ENCODE data around the gene METTL17.

METTL17 gene

DNA sequence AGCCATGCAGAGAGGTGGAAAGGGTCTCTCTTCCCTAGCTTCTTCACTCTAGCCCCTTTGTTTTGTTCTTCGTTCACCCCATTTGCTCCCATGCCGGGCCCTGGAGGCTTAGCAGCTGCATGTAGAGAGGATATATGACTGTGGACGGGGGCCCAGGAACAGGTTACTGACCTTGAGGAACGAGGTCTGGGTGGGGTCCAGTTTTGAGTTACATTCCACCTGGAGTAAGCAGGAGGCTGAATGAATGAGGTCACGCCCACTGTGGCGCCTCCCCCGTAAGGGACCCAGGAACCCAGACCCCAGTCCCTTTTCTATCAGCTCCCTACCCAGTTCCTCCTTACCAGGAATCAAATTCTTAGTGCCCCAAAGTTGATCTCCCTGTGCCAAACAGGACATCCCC is 28.5 kb downstream of the METTL17 start:
- Histone ChIP-seq H3K27ac (ENCODE audit: low read length) (no peak overlapping the region), H3K4me3 (ENCODE audit: low read length) (no peak overlapping the region), H3K27me3 (ENCODE audit: insufficient read depth, low read length) (peaks cover 16% of the 10 kb centered on the region), H3K4me1 (ENCODE audit: insufficient read depth, low read length) (peaks cover 5% of the 10 kb centered on the region; the same call in 1 of the 2 replicates), H3K9ac (ENCODE audit: low read depth, low read length) (no peak overlapping the region), H3K9me3 (ENCODE audit: insufficient read depth, low read depth, low read length) (no peaks in the 10 kb centered on the region), H3K36me3 (ENCODE audit: insufficient read depth, low read depth, low read length) (peaks cover 5% of the 10 kb centered on the region; the same call in 1 of the 2 replicates)

DNA sequence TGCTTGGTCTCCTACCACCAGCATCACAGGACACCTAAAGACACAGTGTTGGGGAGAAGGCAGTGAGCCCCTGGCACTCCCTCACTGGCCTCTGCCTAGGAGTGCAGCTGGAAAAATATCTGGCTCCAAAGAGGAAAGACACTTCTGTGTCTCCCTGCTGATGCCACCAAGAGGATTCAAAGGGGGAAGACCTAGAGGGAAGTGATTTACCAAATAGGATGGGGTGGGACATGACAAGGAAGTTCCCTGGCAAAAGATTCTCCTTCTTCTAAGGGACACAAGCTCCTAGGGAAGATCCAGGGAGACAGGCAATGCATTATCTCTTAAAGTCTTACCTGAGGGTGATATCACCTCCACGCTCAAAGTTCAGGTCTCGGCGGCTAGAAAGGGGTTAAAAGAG is 29.0 kb downstream of the METTL17 start:
- H3K36me3 ChIP-seq (ENCODE audit: insufficient read depth, low read depth, low read length) = peaks cover 5% of the 10 kb centered on the region; the same call in 1 of the 2 replicates
- H3K9me3 ChIP-seq (ENCODE audit: insufficient read depth, low read depth, low read length) = no peaks in the 10 kb centered on the region
- no peak overlapping the region for H3K27ac ChIP-seq (ENCODE audit: low read length)
- H3K4me1 ChIP-seq (ENCODE audit: insufficient read depth, low read length) = peaks cover 7% of the 10 kb centered on the region; the same call in 1 of the 2 replicates
- H3K4me3 ChIP-seq (ENCODE audit: low read length) = no peak overlapping the region
- peaks cover 21% of the 10 kb centered on the region for H3K27me3 ChIP-seq (ENCODE audit: insufficient read depth, low read length)
- no peak overlapping the region for H3K9ac ChIP-seq (ENCODE audit: low read depth, low read length)

DNA sequence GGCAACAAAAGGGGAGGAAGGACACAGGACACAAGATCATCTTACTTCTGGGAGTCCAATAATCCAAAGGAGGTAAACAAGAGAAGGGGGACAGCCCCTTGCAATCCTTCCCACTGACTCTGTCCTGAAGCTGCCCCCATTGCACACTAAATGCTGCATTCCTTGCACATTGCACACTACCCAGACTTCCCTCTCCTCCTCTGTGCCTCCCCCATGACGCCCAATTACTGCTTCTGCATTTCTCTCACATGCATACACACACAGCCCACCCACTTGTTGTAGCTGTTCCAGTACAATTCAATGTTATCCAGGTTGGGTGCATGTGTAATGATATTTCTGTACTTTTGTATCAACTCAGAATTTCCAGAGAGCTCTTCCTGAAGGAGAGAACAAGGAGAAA is 29.6 kb downstream of the METTL17 start:
- Histone ChIP-seq H3K4me1 (ENCODE audit: insufficient read depth, low read length) (peaks cover 13% of the 10 kb centered on the region; the same call in 1 of the 2 replicates), H3K4me3 (ENCODE audit: low read length) (no peak overlapping the region), H3K36me3 (ENCODE audit: insufficient read depth, low read depth, low read length) (peaks cover 5% of the 10 kb centered on the region; the same call in 1 of the 2 replicates), H3K27me3 (ENCODE audit: insufficient read depth, low read length) (peaks cover 27% of the 10 kb centered on the region), H3K27ac (ENCODE audit: low read length) (no peak overlapping the region), H3K9ac (ENCODE audit: low read depth, low read length) (no peak overlapping the region), H3K9me3 (ENCODE audit: insufficient read depth, low read depth, low read length) (no peaks in the 10 kb centered on the region)

- H3K27ac ChIP-seq (ENCODE audit: low read length) = no peak overlapping the region
These were observed 31.3 kb downstream of the METTL17 start for GRCh38 chr14:21020977-21021545.

DNA sequence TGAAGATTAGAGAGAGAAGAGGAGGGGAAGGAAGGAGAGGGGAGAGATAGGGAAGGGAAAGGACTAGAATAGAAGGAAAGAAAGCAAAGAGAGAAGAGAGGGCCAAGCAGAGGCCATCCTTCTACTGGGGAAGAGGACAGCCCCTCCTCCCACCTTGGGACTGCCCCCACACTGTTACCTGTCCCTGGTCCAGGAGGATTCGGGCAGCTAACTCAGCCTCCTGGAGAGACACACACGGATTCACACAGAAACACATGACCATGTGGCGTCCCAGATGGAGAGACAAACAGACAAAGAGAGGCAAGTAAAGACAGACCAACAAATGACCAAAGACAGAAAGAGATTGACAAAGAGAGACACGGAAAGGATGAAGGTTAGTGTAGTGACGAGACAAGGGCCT is 32.9 kb downstream of the METTL17 start:
- Histone ChIP-seq H3K27me3 (ENCODE audit: insufficient read depth, low read length) (peaks cover 42% of the 10 kb centered on the region), H3K9me3 (ENCODE audit: insufficient read depth, low read depth, low read length) (no peaks in the 10 kb centered on the region), H3K4me3 (ENCODE audit: low read length) (no peak overlapping the region), H3K36me3 (ENCODE audit: insufficient read depth, low read depth, low read length) (peaks cover 5% of the 10 kb centered on the region; the same call in 1 of the 2 replicates), H3K27ac (ENCODE audit: low read length) (no peak overlapping the region), H3K4me1 (ENCODE audit: insufficient read depth, low read length) (peaks cover 18% of the 10 kb centered on the region; the same call in 1 of the 2 replicates), H3K9ac (ENCODE audit: low read depth, low read length) (no peak overlapping the region)

More at GRCh38 chr14:21020977-21021545, 31.3 kb downstream of the METTL17 start:
- H3K9ac ChIP-seq (ENCODE audit: low read depth, low read length) = no peak overlapping the region
- peaks cover 11% of the 10 kb centered on the region; the same call in 1 of the 2 replicates for H3K4me1 ChIP-seq (ENCODE audit: insufficient read depth, low read length)
- peaks cover 5% of the 10 kb centered on the region; the same call in 1 of the 2 replicates for H3K36me3 ChIP-seq (ENCODE audit: insufficient read depth, low read depth, low read length)
- H3K9me3 ChIP-seq (ENCODE audit: insufficient read depth, low read depth, low read length) = no peaks in the 10 kb centered on the region
- peaks cover 32% of the 10 kb centered on the region for H3K27me3 ChIP-seq (ENCODE audit: insufficient read depth, low read length)
- no peak overlapping the region for H3K4me3 ChIP-seq (ENCODE audit: low read length)

DNA sequence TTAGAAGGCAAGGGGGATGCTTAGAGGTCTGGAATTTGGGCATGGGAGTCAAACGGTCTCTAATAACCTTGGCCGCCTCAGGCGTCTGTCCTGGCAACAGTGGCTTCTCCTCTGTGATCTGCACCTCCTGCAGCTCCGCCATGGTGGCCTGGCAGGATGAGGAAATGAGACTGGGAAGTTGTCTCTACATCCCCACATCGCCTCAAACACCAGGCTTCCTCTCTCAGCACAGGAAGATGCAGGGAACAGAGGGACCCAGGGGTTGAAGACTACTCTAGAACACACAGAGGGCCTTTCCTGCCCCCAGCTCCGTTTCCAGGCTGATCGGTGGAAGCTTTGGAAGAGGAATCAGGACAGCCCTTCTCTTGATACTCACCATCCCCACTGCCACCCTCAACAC is 33.4 kb downstream of the METTL17 start:
- Histone ChIP-seq H3K4me3 (ENCODE audit: low read length) (no peak overlapping the region), H3K27me3 (ENCODE audit: insufficient read depth, low read length) (peaks cover 42% of the 10 kb centered on the region), H3K9ac (ENCODE audit: low read depth, low read length) (no peak overlapping the region), H3K4me1 (ENCODE audit: insufficient read depth, low read length) (peaks cover 18% of the 10 kb centered on the region; the same call in 1 of the 2 replicates), H3K36me3 (ENCODE audit: insufficient read depth, low read depth, low read length) (peaks cover 5% of the 10 kb centered on the region; the same call in 1 of the 2 replicates), H3K9me3 (ENCODE audit: insufficient read depth, low read depth, low read length) (no peaks in the 10 kb centered on the region), H3K27ac (ENCODE audit: low read length) (no peak overlapping the region)

DNA sequence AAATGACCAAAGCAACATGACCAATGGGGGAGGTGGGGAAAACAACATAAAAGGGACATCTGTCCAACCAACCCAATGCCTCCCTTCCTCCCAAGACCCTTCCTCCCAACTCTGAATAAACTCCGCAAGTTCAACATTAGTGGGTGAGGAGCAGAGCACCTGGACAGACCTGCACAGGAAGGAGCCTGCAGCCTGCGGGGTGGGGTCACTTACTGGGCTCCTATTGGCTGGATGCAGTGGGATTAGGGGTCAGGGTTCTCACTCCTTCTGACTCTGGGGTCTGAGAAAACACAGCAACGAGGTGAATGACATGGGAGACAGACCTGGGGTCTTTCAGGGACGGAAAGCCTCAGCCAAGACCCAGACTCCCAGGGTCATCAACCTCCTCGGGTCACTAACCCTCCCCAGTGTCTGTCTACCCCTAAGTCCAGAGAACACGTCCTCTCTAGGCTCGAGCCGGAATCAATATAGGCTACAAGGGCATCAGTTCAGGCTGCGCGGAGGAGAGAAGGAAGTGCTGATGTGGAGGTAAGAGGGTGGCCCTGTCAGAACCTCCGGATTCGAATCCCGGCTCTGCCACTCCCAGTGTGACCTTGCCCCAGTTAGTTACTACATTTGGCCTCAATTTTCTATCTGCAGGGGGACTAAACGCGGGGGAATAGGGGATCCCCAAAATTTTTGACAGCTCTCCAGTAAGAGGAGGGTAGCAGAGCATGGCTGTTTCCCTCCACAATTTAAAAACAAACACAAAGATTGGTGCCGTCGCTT is 34.2 kb downstream of the METTL17 start:
- Histone ChIP-seq H3K4me1 (ENCODE audit: insufficient read depth, low read length) (peaks cover 18% of the 10 kb centered on the region; the same call in 1 of the 2 replicates), H3K9ac (ENCODE audit: low read depth, low read length) (peak overlapping the region; percentile 77; the same call in 1 of the 2 replicates), H3K27ac (ENCODE audit: low read length) (no peak overlapping the region), H3K9me3 (ENCODE audit: insufficient read depth, low read depth, low read length) (no peaks in the 10 kb centered on the region), H3K4me3 (ENCODE audit: low read length) (peak overlapping the region; percentile 88), H3K36me3 (ENCODE audit: insufficient read depth, low read depth, low read length) (peaks cover 5% of the 10 kb centered on the region; the same call in 1 of the 2 replicates), H3K27me3 (ENCODE audit: insufficient read depth, low read length) (peaks cover 42% of the 10 kb centered on the region)

DNA sequence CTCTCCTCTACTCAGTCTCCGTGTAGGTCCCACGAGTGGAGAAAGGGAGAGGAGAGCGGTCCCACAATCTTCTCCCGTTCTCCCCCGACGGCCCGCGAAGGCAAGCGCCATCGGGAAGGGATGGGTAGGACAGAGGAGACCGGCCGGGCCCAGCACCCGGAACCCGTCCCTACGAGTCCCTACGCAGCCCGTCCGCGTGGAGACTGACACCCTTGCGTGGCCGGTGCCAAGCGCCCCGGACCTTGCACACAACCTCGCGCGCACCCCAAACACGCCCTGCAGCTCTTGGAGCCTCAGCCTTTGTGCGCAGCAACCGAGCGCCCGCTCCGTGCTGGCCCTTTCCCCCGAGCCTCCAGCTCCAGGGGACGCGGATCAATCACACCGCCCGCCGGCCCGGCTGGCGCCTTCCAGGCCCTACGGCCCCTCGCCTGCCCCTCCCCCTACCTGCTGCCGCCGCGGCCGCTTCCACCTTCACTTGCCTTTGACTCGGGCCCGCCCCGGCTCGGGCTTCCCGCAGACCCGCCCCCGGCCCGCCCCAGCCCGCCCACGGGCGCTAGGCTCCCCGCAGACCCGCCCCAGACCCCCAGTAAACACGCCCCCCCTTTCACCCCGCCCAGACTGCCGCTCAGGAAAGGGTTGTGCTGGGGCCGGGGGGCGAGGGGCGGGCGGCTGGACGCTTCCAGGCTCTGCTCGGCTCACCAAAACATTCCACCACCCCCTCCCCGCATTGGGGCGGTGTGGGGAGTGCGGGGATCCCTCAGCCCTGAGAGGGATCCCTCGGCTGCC is 35.0 kb downstream of the METTL17 start, which contains the start of gene NDRG2:
TSS of gene NDRG2 (minus strand) at position 477 of the 786 bp plus-strand sequence. CDS start 1,746 bp downstream, outside the sequence.
- H3K4me1 ChIP-seq (ENCODE audit: insufficient read depth, low read length) = peaks cover 18% of the 10 kb centered on the region; the same call in 1 of the 2 replicates
- H3K9me3 ChIP-seq (ENCODE audit: insufficient read depth, low read depth, low read length) = no peaks in the 10 kb centered on the region

GRCh38 chr14:21025371-21026273 is 35.8 kb downstream of the METTL17 start:
- peak overlapping the region; percentile 86 for H3K4me3 ChIP-seq (ENCODE audit: low read length)
- H3K27ac ChIP-seq (ENCODE audit: low read length) = no peak overlapping the region
- H3K9me3 ChIP-seq (ENCODE audit: insufficient read depth, low read depth, low read length) = no peaks in the 10 kb centered on the region
- H3K27me3 ChIP-seq (ENCODE audit: insufficient read depth, low read length) = peaks cover 42% of the 10 kb centered on the region
- 0 out of 2 replicates have a peak, but pooled peaks cover 2% of the 10 kb centered on the region for H3K36me3 ChIP-seq (ENCODE audit: insufficient read depth, low read depth, low read length)
- H3K9ac ChIP-seq (ENCODE audit: low read depth, low read length) = peak overlapping the region; percentile 76; the same call in 1 of the 2 replicates
- H3K4me1 ChIP-seq (ENCODE audit: insufficient read depth, low read length) = peaks cover 18% of the 10 kb centered on the region; the same call in 1 of the 2 replicates

More for the DNA sequence above, 35.0 kb downstream of the METTL17 start, which contains the start of gene NDRG2:
- H3K4me3 ChIP-seq (ENCODE audit: low read length) = peak within 1 kb of the TSS; percentile 88
- no peak within 1 kb of the TSS for H3K27ac ChIP-seq (ENCODE audit: low read length)
- H3K36me3 ChIP-seq (ENCODE audit: insufficient read depth, low read depth, low read length) = 0 out of 2 replicates have a peak, but pooled peaks cover 5% of the 10 kb centered on the region
- H3K27me3 ChIP-seq (ENCODE audit: insufficient read depth, low read length) = peaks cover 42% of the 10 kb centered on the region
- peak within 1 kb of the TSS; percentile 77; the same call in 1 of the 2 replicates for H3K9ac ChIP-seq (ENCODE audit: low read depth, low read length)

DNA sequence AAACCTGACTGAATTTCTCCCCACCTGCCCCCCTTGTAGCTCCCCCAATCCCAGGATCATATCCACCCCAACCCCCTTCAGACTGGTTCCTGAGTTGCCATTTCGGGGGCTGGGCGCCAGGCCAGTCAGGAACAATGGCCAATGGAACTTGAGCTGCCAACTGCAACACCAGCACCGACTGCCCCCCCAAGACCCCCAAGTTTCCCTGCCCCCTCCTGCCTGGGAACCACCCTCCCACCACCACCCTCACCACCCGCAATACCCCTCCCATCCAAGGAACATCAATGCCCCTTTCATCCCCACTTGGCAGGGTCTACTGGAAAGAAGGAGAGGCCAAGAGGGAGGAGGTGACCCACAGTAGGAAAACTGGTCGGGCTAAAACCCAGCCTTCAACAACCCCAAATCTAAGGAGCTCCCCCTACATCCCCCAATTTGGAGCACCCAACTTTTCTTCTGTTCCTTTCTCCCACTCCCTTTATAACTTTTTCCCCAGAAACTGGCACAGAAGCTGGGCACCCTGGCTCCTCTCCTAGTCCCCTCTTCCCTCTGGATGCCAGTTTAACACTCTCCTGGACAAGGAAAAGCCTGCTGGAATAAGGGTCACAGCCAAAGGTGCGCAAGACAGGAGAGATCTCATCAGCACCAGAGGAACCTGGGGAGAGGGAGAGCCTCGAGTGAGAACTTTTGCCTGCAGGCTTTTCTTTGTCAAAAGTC is 36.7 kb downstream of the METTL17 start:
- Histone ChIP-seq H3K36me3 (ENCODE audit: insufficient read depth, low read depth, low read length) (no peaks in the 10 kb centered on the region), H3K4me3 (ENCODE audit: low read length) (peak overlapping the region; percentile 86), H3K4me1 (ENCODE audit: insufficient read depth, low read length) (peaks cover 18% of the 10 kb centered on the region; the same call in 1 of the 2 replicates), H3K9me3 (ENCODE audit: insufficient read depth, low read depth, low read length) (no peaks in the 10 kb centered on the region), H3K27me3 (ENCODE audit: insufficient read depth, low read length) (peaks cover 46% of the 10 kb centered on the region), H3K27ac (ENCODE audit: low read length) (no peak overlapping the region), H3K9ac (ENCODE audit: low read depth, low read length) (peak overlapping the region; percentile 76; the same call in 1 of the 2 replicates)
